GM23248 (cell line): ENCODE measurements around the gene PHKG2. TPM values are rescaled to one million over a fixed set of nuclear protein-coding genes. Genes with fewer than 3 reads are reported as not detected.
A peak's percentile ranks its signal among the peaks of the same experiment; 100 is the strongest.

Experiments used
- DNase-seq: peaks from one replicate; pipeline ENCODE4 v3.0.0-alpha.2; 2015
- H2AFZ ChIP-seq: fragments of 200-600 bp; sonication (generic); 2 replicates; pipeline ENCODE4 v1.6.1; 2016; ENCODE audit warnings: antibody characterized with exemption
- H3F3A ChIP-seq: fragments of 200-600 bp; sonication (generic); 2 replicates; pipeline ENCODE4 v1.6.1; 2016; ENCODE audit warnings: mild to moderate bottlenecking, antibody characterized with exemption, mixed run types; ENCODE audit not compliant: insufficient read depth
- H3K27ac ChIP-seq: fragments of 200-600 bp; sonication (generic); 2 replicates; pipeline ENCODE4 v1.5.1; 2016; ENCODE audit warnings: mild to moderate bottlenecking
- H3K27me3 ChIP-seq: fragments of 200-600 bp; sonication (generic); replicated peaks from 2 replicates; pipeline ENCODE4 v1.6.1; 2016; ENCODE audit warnings: mild to moderate bottlenecking; ENCODE audit not compliant: insufficient read depth
- H3K36me3 ChIP-seq: fragments of 200-600 bp; sonication (generic); 2 replicates; pipeline ENCODE4 v1.6.1; 2016; ENCODE audit warnings: low read depth, mild to moderate bottlenecking
- H3K4me1 ChIP-seq: fragments of 200-600 bp; sonication (generic); 2 replicates; pipeline ENCODE4 v1.6.1; 2016; ENCODE audit warnings: mild to moderate bottlenecking; ENCODE audit not compliant: insufficient read depth
- H3K4me2 ChIP-seq: fragments of 200-600 bp; sonication (generic); one replicate; pipeline ENCODE4 v1.6.1; 2016; ENCODE audit warnings: mild to moderate bottlenecking; ENCODE audit not compliant: unreplicated experiment
- H3K4me3 ChIP-seq: fragments of 200-600 bp; sonication (generic); 2 replicates; pipeline ENCODE4 v1.5.1; 2016; ENCODE audit warnings: mild to moderate bottlenecking
- H3K79me2 ChIP-seq: fragments of 200-600 bp; sonication (generic); 2 replicates; pipeline ENCODE4 v1.6.1; 2016; ENCODE audit warnings: mild to moderate bottlenecking; ENCODE audit not compliant: insufficient read depth
- H3K9ac ChIP-seq: fragments of 200-600 bp; sonication (generic); 2 replicates; pipeline ENCODE4 v1.6.1; 2016; ENCODE audit warnings: mild to moderate bottlenecking
- H3K9me2 ChIP-seq: fragments of 200-600 bp; sonication (generic); 2 replicates; pipeline ENCODE4 v1.6.1; 2016; ENCODE audit warnings: mixed run types, mild to moderate bottlenecking, moderate library complexity; ENCODE audit not compliant: insufficient read depth
- H3K9me3 ChIP-seq: fragments of 200-600 bp; sonication (generic); one replicate; pipeline ENCODE4 v1.6.1; 2017; ENCODE audit warnings: low read depth
- H4K20me1 ChIP-seq: fragments of 200-600 bp; sonication (generic); 2 replicates; pipeline ENCODE4 v1.6.0; 2016; ENCODE audit not compliant: insufficient read depth
- EZH2 ChIP-seq: fragments of 200-600 bp; sonication (generic); IDR thresholded peaks from 2 replicates; pipeline ENCODE4 v1.6.1; 2018; ENCODE audit warnings: antibody characterized with exemption, mild to moderate bottlenecking; ENCODE audit not compliant: insufficient read depth, poor library complexity, severe bottlenecking
- EZH2phosphoT487 ChIP-seq: fragments of 200-600 bp; sonication (generic); IDR thresholded peaks from 2 replicates; pipeline ENCODE4 v1.6.1; 2018; ENCODE audit warnings: antibody characterized with exemption, moderate library complexity, mild to moderate bottlenecking, low read depth; ENCODE audit not compliant: insufficient read depth
- WGBS, 2 experiments: methylation state at CpG; one replicate each; pipeline ENCODE4 v1.1.6; 2015 to 2017; ENCODE audit warnings: low lambda C conversion rate in 2 of 2, low coverage in 1 of 2; ENCODE audit errors: missing lambda C conversion rate in 2 of 2; 5-methylcytosine and 5-hydroxymethylcytosine counted together
- in situ Hi-C: fragments of 300-500 bp; cut with MboI; formaldehyde crosslinking; loops from 2 replicates; pipeline ENCODE4 v1.15.0; 2020
- polyA plus RNA-seq: library from polyadenylated mRNA; unstranded; fragments of >200 nt; fragmentation: Nextera tagmentation; extraction: Ambion mirVana; gene quantifications from 2 replicates; pipeline ENCODE4 v1.2.1, GENCODE V29; 2016
- total RNA-seq: library from RNA; depleted of rRNA; stranded (reverse); fragments of >200 nt; shearing (Covaris generic); gene quantifications from 2 replicates; pipeline ENCODE4 v1.2.3, GENCODE V29; 2014

The PHKG2 gene
- total and polyA plus RNA-seq, 2 experiments from 2014 or later, result 12.5 to 17.0 TPM

DNA sequence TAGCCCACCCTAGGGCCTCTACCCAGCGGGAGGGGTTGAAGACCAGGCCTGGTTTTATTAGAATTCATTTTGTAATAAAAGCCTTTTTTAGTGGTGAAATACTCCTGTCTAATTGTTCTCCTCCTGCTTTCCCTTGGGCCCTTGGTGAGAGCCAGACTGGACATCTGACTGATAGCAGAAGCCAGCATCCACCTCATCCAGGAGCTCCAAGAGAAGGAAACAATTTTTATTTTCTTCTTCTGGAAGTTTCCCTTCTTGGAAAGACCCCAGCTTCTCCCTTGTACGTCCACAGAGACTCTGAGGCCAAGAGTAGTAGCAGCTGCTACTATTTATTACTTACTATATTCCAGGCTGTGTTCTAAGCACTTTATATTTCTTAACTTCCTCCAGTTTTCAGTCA, 4.0 kb upstream of the PHKG2 start:
- H3K36me3 ChIP-seq, result peaks cover 19% of the 10 kb centered on the region; the same call in 1 of the 2 replicates
- DNase-seq, result no peak
- WGBS, 2 experiments, result 53 to 55% methylated on average over 2 of the region's 2 CpGs
- no peak overlapping the region for H3K4me2 ChIP-seq
- H3K79me2 ChIP-seq, result peaks cover 6% of the 10 kb centered on the region
- H3F3A ChIP-seq, result peaks cover 42% of the 10 kb centered on the region
- no peak overlapping the region for H3K9ac ChIP-seq
- no peaks in the 10 kb centered on the region for H4K20me1 ChIP-seq
- no peak for TF ChIP-seq EZH2
- TF ChIP-seq EZH2phosphoT487, result no peak
- H3K4me3 ChIP-seq, result no peak overlapping the region
- in situ Hi-C loops, result no loop called here
- no peaks in the 10 kb centered on the region for H3K27me3 ChIP-seq
- H3K9me2 ChIP-seq, result no peaks in the 10 kb centered on the region
- H3K4me1 ChIP-seq, result peaks cover 34% of the 10 kb centered on the region
- no peak overlapping the region for H3K27ac ChIP-seq
- no peaks in the 10 kb centered on the region for H3K9me3 ChIP-seq
- H2AFZ ChIP-seq, result no peak overlapping the region

GRCh38 chr16:30745082-30745481, 3.1 kb upstream of the PHKG2 start:
- H4K20me1 ChIP-seq, result no peaks in the 10 kb centered on the region
- no peak overlapping the region for H3K9ac ChIP-seq
- no peak overlapping the region for H3K4me3 ChIP-seq
- no peak overlapping the region for H3K4me2 ChIP-seq
- 32 to 37% methylated on average over 2 of the region's 2 CpGs for WGBS, 2 experiments
- H2AFZ ChIP-seq, result no peak overlapping the region
- H3K27me3 ChIP-seq, result no peaks in the 10 kb centered on the region
- peaks cover 30% of the 10 kb centered on the region for H3K4me1 ChIP-seq
- H3K9me3 ChIP-seq, result no peaks in the 10 kb centered on the region
- H3K36me3 ChIP-seq, result peaks cover 15% of the 10 kb centered on the region; the same call in 1 of the 2 replicates
- H3F3A ChIP-seq, result peaks cover 42% of the 10 kb centered on the region
- H3K9me2 ChIP-seq, result no peaks in the 10 kb centered on the region
- H3K27ac ChIP-seq, result no peak overlapping the region
- in situ Hi-C loops, result no loop called here
- no peak for TF ChIP-seq EZH2
- no peak for TF ChIP-seq EZH2phosphoT487
- DNase-seq, result no peak
- H3K79me2 ChIP-seq, result peaks cover 15% of the 10 kb centered on the region

DNA sequence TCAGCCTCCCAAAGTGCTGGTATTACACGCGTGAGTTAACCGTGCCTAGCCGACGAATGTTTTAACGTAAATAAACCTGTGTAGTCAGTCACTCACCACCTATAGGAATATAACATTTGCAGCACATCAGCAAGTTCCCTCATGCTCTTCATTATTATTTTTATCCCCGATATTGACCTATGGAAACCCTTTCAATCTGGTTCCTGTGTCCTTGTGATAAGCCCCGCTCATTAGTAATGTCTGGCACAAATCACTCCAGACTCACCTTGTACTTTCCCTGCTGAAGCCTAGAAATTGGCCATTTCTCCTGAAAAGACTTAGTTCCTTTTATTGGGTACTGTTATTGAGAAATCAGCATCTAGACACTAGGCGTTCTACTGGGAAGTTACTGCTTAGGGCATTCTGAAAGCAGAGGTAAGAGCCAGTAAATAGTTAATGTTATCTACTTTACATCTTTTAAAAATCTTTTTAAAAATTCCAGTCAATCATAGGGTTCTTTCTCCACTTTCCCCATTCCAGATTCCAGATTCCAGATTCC, 1.5 kb upstream of the PHKG2 start:
- Histone ChIP-seq H3F3A (peaks cover 33% of the 10 kb centered on the region), H3K9me3 (no peaks in the 10 kb centered on the region), H3K79me2 (peaks cover 23% of the 10 kb centered on the region), H3K9ac (no peak overlapping the region), H4K20me1 (no peaks in the 10 kb centered on the region), H3K4me1 (peaks cover 14% of the 10 kb centered on the region), H3K27ac (peak overlapping the region; percentile 81; the same call in 1 of the 2 replicates), H2AFZ (no peak overlapping the region), H3K4me2 (no peak overlapping the region), H3K4me3 (no peak overlapping the region), H3K9me2 (no peaks in the 10 kb centered on the region), H3K36me3 (peaks cover 15% of the 10 kb centered on the region; the same call in 1 of the 2 replicates), H3K27me3 (no peaks in the 10 kb centered on the region)
- TF ChIP-seq EZH2 (no peak), EZH2phosphoT487 (no peak)
- 97 to 100% methylated on average over 9 of the region's 9 CpGs for WGBS, 2 experiments
- no peak for DNase-seq
- in situ Hi-C loops, result no loop called here

- peak overlapping the region; percentile 75 for H3K9ac ChIP-seq
- no peaks in the 10 kb centered on the region for H3K27me3 ChIP-seq
- H3K27ac ChIP-seq, result peak overlapping the region; percentile 81
- no peaks in the 10 kb centered on the region for H4K20me1 ChIP-seq
- peak overlapping the region; percentile 87 for H2AFZ ChIP-seq
- WGBS, 2 experiments, result 42 to 53% methylated on average over 3 of the region's 3 CpGs
- H3K9me3 ChIP-seq, result no peaks in the 10 kb centered on the region
- in situ Hi-C loops, result no loop called here
- H3K4me1 ChIP-seq, result peaks cover 10% of the 10 kb centered on the region
- H3F3A ChIP-seq, result peaks cover 32% of the 10 kb centered on the region
- DNase-seq, result peak; percentile 78
- peak overlapping the region; percentile 81 for H3K4me2 ChIP-seq
- H3K79me2 ChIP-seq, result peaks cover 19% of the 10 kb centered on the region
- peak overlapping the region; percentile 72 for H3K4me3 ChIP-seq
- peaks cover 10% of the 10 kb centered on the region; the same call in 1 of the 2 replicates for H3K36me3 ChIP-seq
- TF ChIP-seq EZH2phosphoT487 (no peak), EZH2 (no peak)
- no peaks in the 10 kb centered on the region for H3K9me2 ChIP-seq
Measured at GRCh38 chr16:30747331-30747730, 894 bp upstream of the PHKG2 start.
